HS-5 (cell line): ENCODE data around the gene OR2S2.

Experiments
- DNase-seq: peaks from one replicate; pipeline ENCODE4 v3.0.0-alpha.2; 2012; ENCODE audit warnings: low read depth

The OR2S2 gene

DNA sequence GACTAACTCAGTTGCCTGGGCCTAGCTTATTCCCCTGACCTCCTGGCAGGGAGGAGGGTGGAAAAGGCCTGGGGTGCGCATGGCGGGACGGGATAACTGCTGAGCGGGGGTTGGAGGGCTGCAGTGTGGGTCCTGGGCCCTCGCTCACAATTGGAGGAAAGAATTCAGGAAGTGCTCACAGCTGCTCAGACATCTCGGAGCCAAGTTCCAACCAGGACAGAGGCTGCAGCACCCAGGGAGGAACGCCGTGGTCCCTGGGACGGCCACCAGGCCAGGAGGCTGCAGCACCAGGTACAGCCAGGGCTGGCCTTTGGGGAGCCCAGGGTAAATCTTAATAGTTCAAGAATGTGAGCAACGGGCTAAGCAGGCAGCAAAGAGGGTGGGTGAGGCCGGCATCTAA, 48.7 kb downstream of the OR2S2 start, which contains the start of gene SPAAR:
Gene SPAAR (plus strand): TSS at position 217 of the 400 bp plus-strand sequence. CDS start 974 bp downstream, outside the sequence.
- no peak for DNase-seq

DNA sequence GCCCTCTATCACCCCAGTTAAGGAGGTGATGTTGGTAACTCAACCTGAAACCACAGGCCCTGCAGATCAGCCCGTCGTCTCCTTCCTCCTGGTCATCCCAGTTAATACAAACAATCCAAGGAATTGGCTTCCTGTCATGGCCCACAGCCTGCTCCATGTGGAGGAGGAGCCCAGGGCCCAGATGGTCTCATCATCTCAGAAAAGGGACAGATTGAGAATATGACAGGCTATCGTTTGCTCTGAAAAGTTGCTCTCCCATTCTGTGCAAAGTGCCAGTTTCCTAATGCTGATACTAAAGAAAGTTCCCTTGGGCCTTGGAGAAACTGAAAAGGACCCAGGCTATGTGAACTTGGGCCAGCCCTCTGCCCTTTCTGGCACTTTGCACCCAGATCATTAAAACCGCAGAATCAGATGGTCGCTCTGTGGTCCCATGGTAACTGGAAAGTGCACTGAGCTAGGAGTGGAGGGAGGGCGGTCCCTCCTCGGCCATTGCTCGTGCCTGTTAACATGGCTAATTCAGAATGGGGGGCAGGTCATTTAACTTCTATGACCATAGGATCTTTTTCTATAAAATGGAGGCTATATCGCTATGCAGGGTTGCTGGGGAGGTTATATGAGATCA, 49.3 kb downstream of the OR2S2 start:
- DNase-seq: no peak

DNA sequence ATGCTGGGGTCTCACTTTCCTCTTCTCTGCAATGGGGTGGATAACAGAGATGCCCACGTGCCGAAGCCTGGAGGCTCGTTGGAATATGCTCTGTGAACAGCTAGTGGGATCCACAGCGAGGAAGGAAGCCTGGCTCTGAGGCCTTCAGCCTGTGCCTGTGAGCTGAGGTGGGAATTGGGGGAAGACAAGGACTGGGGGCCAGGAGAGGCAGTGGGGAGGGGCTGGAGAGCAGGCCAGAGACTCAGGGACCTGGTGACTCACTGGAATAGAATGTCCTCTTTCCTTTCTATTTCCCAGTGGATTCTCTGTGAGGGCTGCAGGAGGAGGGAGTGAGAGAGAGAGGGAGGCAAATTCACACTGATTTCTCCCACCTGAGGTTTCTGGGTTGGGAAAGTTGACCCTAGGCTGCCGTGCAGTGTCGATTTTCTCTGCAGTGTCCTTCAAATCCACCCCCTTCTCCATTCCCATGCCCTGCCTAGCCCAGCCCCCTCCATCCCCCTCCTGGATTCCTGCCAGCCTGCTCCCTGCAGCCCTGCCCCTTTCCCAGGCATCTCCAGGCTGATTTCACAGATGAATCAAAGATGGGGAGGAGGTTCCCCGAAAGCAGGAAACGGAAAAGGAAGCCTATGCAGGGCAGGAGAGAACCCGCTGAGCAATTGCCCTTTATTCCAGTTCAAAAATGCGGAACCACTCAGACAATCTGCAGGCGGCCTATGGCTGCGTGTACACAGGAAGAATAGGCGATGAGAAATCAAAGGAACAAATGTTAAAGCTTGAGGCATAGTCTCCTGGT, 50.0 kb downstream of the OR2S2 start:
- peak; percentile 86 for DNase-seq
